ENCODE results near the gene C16orf86. TPM values are rescaled to one million over a fixed set of nuclear protein-coding genes. Genes with fewer than 3 reads are reported as not detected.

Gene C16orf86
- total RNA-seq, 1 donor from 2014 or later, result 5.3 TPM

GRCh38 chr16:67675999-67676398 lies 9.4 kb downstream of the C16orf86 start:
- Histone ChIP-seq H3K4me3 (no peak overlapping the region), H3K27me3 (ENCODE audit: low read depth) (no peaks in the 10 kb centered on the region), H3K27ac (peak overlapping the region; percentile 8), H3K4me1 (peaks cover 53% of the 10 kb centered on the region), H3K9me3 (no peaks in the 10 kb centered on the region), H3K36me3 (peaks cover 7% of the 10 kb centered on the region)
- intact Hi-C loops (cut with DNase I), result no loop called here
- no peak for TF ChIP-seq CTCF (IDR thresholded peaks at IDR 0.05)
- no peak for ATAC-seq
- DNase-seq, result no peak

- H3K36me3 ChIP-seq, result peaks cover 7% of the 10 kb centered on the region
- TF ChIP-seq CTCF (IDR thresholded peaks at IDR 0.05), result no peak
- no peaks in the 10 kb centered on the region for H3K27me3 ChIP-seq (ENCODE audit: low read depth)
- DNase-seq (no peak), ATAC-seq (no peak)
- no peak overlapping the region for H3K4me3 ChIP-seq
- H3K9me3 ChIP-seq, result no peaks in the 10 kb centered on the region
- intact Hi-C loops (cut with DNase I), result no loop called here
- H3K27ac ChIP-seq, result peak overlapping the region; percentile 8
- peaks cover 53% of the 10 kb centered on the region for H3K4me1 ChIP-seq
These were observed 9.9 kb downstream of the C16orf86 start for GRCh38 chr16:67676516-67676915.

- no peak for DNase-seq
- no peak overlapping the region for H3K4me3 ChIP-seq
- no peak for ATAC-seq
- TF ChIP-seq CTCF (IDR thresholded peaks at IDR 0.05), result no peak
- H3K36me3 ChIP-seq, result peaks cover 8% of the 10 kb centered on the region
- peaks cover 53% of the 10 kb centered on the region for H3K4me1 ChIP-seq
- H3K9me3 ChIP-seq, result no peaks in the 10 kb centered on the region
- no peak overlapping the region for H3K27ac ChIP-seq
- no peaks in the 10 kb centered on the region for H3K27me3 ChIP-seq (ENCODE audit: low read depth)
- intact Hi-C loops (cut with DNase I), result no loop called here
These were observed 10.3 kb downstream of the C16orf86 start for GRCh38 chr16:67676939-67677338.

- Histone ChIP-seq H3K4me3 (no peak overlapping the region), H3K36me3 (peaks cover 15% of the 10 kb centered on the region), H3K27me3 (ENCODE audit: low read depth) (no peaks in the 10 kb centered on the region), H3K9me3 (no peaks in the 10 kb centered on the region), H3K27ac (no peak overlapping the region), H3K4me1 (peaks cover 47% of the 10 kb centered on the region)
- no peak for ATAC-seq
- intact Hi-C loops (cut with DNase I), result no loop called here
- TF ChIP-seq CTCF (IDR thresholded peaks at IDR 0.05), result no peak
- DNase-seq, result no peak
These were observed 11.1 kb downstream of the C16orf86 start for GRCh38 chr16:67677712-67678111.

- Histone ChIP-seq H3K4me3 (no peak overlapping the region), H3K36me3 (peaks cover 23% of the 10 kb centered on the region), H3K27ac (peak overlapping the region; percentile 5), H3K4me1 (peaks cover 39% of the 10 kb centered on the region), H3K27me3 (ENCODE audit: low read depth) (no peaks in the 10 kb centered on the region), H3K9me3 (no peaks in the 10 kb centered on the region)
- intact Hi-C loops (cut with DNase I), result no loop called here
- DNase-seq, result no peak
- no peak for ATAC-seq
- TF ChIP-seq CTCF (IDR thresholded peaks at IDR 0.05), result no peak
These were observed 11.9 kb downstream of the C16orf86 start for GRCh38 chr16:67678354-67679023.

Measured in lower lobe of right lung (tissue), 2 donors.